HepG2 (cell line): ENCODE data around the gene ILDR2. TPM values are rescaled to one million over a fixed set of nuclear protein-coding genes. Genes with fewer than 3 reads are reported as not detected.

Source experiments
- ATAC-seq: fragments of 200-7000 bp; cut with Tn5 transposase; 3 replicates; pipeline ENCODE4 v1.9.1; 2020; ENCODE audit warnings: mild to moderate bottlenecking, moderate library complexity
- BruUV-seq: library from RNA; stranded (reverse); fragments of 400-500 nt; replicated peaks from 2 replicates; lab custom pipeline; 2021; lab: Mats Ljungman, UMichigan
- CTCF ChIA-PET: fragments of 300-600 bp; formaldehyde crosslinking; extraction: SDS; loops from one replicate; lab custom pipeline; 2021; ENCODE audit warnings: low total read pairs, inconsistent platforms, low intra/inter-chr PET ratio; lab: Yijun Ruan, JAX
- POLR2A ChIA-PET: fragments of 350-600 bp; sonication (Branson Sonifier 250); formaldehyde crosslinking; loops from one replicate; lab custom pipeline; 2020; ENCODE audit warnings: antibody characterized with exemption, inconsistent platforms; lab: Yijun Ruan, JAX
- DNase-seq: peaks from one replicate; pipeline ENCODE4 v3.0.0-alpha.2; 2015; ENCODE audit warnings: low spot score
- FAIRE-seq: peaks from 3 replicates; lab custom pipeline; 2011; peaks lifted over from hg19 to GRCh38; lab: Jason Lieb, UNC
- H2AFZ ChIP-seq: one replicate; pipeline ENCODE4 v1.6.1; 2011; ENCODE audit warnings: low read length, inconsistent platforms
- H3K27ac ChIP-seq: fragments of 300-600 bp; 3 replicates; pipeline ENCODE4 v1.8.0; 2011; ENCODE audit warnings: mixed run types, mild to moderate bottlenecking, mixed read lengths, low read length, inconsistent platforms; ENCODE audit not compliant: insufficient read depth; ENCODE audit errors: extremely low read length
- H3K27me3 ChIP-seq, 2 experiments: fragments of 200-600 bp in 1 of 2; 2 replicates in 1 of 2; 3 replicates in 1 of 2; pipeline versions ENCODE4 v1.6.0 to v1.8.0; 2011; ENCODE audit warnings: low read length in 2 of 2, mild to moderate bottlenecking in 2 of 2, moderate library complexity in 2 of 2, inconsistent platforms in 1 of 2; ENCODE audit not compliant: insufficient read depth in 2 of 2, control insufficient read depth in 1 of 2
- H3K36me3 ChIP-seq, 2 experiments: fragments of 200-600 bp in 1 of 2; replicated peaks in 1 of 2; 2 replicates in 1 of 2; 3 replicates in 1 of 2; pipeline versions ENCODE4 v1.5.1 to v1.8.0; 2011; ENCODE audit warnings: low read length in 2 of 2, inconsistent platforms in 1 of 2; ENCODE audit not compliant: insufficient read depth in 2 of 2, control insufficient read depth in 1 of 2
- H3K4me1 ChIP-seq: 2 replicates; pipeline ENCODE4 v1.5.1; 2012; ENCODE audit warnings: low read length, inconsistent platforms; ENCODE audit not compliant: insufficient read depth
- H3K4me2 ChIP-seq: 2 replicates; pipeline ENCODE4 v1.6.0; 2011; ENCODE audit warnings: low read depth, low read length, inconsistent platforms
- H3K4me3 ChIP-seq, 3 experiments: fragments of 200-600 bp in 1 of 3; sonication (generic), shearing (Covaris generic) in 1 of 3; replicated peaks in 1 of 3; 2 replicates each; pipeline ENCODE4 v1.5.1; 2011 to 2016; ENCODE audit warnings: low read length in 3 of 3, inconsistent platforms in 2 of 3, low read depth in 2 of 3, mild to moderate bottlenecking in 2 of 3, control low read depth in 1 of 3, mixed read lengths in 1 of 3; ENCODE audit not compliant: insufficient read depth in 1 of 3
- H3K79me2 ChIP-seq: one replicate; pipeline ENCODE4 v1.6.1; 2011; ENCODE audit warnings: low read length, inconsistent platforms; ENCODE audit not compliant: insufficient read depth
- H3K9ac ChIP-seq: 2 replicates; pipeline ENCODE4 v1.6.0; 2011; ENCODE audit warnings: mild to moderate bottlenecking, low read depth, low read length, inconsistent platforms; ENCODE audit not compliant: insufficient read depth
- H3K9me3 ChIP-seq: 2 replicates; pipeline ENCODE4 v1.5.1; 2012; ENCODE audit warnings: mild to moderate bottlenecking, low read length
- H4K20me1 ChIP-seq: 2 replicates; pipeline ENCODE4 v1.6.0; 2011; ENCODE audit warnings: inconsistent platforms, mild to moderate bottlenecking, low read length, moderate library complexity; ENCODE audit not compliant: insufficient read depth
- ATF4 ChIP-seq, 2 experiments: fragments of 450-650 bp in 1 of 2; sonication (generic) in 1 of 2; formaldehyde crosslinking; IDR thresholded peaks; 2 replicates each; pipeline versions ENCODE4 v1.5.0 to v1.8.0; 2020 to 2022; ENCODE audit warnings: mild to moderate bottlenecking in 1 of 2, missing genetic modification reagents in 1 of 2
- CREM ChIP-seq, 2 experiments: sonication (generic) in 1 of 2; formaldehyde crosslinking in 1 of 2; IDR thresholded peaks; 2 replicates each; pipeline versions ENCODE4 v1.4.0 to v1.6.1; 2016 to 2020; ENCODE audit warnings: antibody characterized with exemption in 1 of 2, mild to moderate bottlenecking in 1 of 2, missing genetic modification reagents in 1 of 2
- FOXJ3 ChIP-seq: sonication (generic); formaldehyde crosslinking; IDR thresholded peaks from 2 replicates; pipeline ENCODE4 v1.4.0; 2020; ENCODE audit warnings: missing genetic modification reagents, mild to moderate bottlenecking, borderline replicate concordance
- KDM4B ChIP-seq: sonication (generic); formaldehyde crosslinking; IDR thresholded peaks from 2 replicates; pipeline ENCODE4 v1.4.0; 2020; ENCODE audit warnings: missing genetic modification reagents
- MEF2D ChIP-seq: sonication (generic); formaldehyde crosslinking; IDR thresholded peaks from 2 replicates; pipeline ENCODE4 v1.5.1; 2020; ENCODE audit warnings: mild to moderate bottlenecking, missing genetic modification reagents
- NKX3-1 ChIP-seq: sonication (generic); formaldehyde crosslinking; IDR thresholded peaks from 2 replicates; pipeline ENCODE4 v1.5.0; 2020; ENCODE audit warnings: missing genetic modification reagents
- POLR2A ChIP-seq, 2 experiments: IDR thresholded peaks; 2 replicates each; pipeline ENCODE4 v1.6.1; 2011; ENCODE audit warnings: low read depth in 2 of 2, low read length in 2 of 2, mild to moderate bottlenecking in 1 of 2, moderate library complexity in 1 of 2; ENCODE audit not compliant: insufficient read depth in 1 of 2
- THAP11 ChIP-seq: IDR thresholded peaks from 2 replicates; pipeline ENCODE4 v1.6.1; 2016; ENCODE audit warnings: missing biosample characterization, missing genetic modification reagents
- ZBED4 ChIP-seq: sonication (generic); formaldehyde crosslinking; IDR thresholded peaks from 2 replicates; pipeline ENCODE4 v1.4.0; 2020; ENCODE audit warnings: missing genetic modification reagents, borderline replicate concordance
- ZFP41 ChIP-seq: sonication (generic); formaldehyde crosslinking; IDR thresholded peaks from 2 replicates; pipeline ENCODE4 v1.4.0; 2020; ENCODE audit warnings: mild to moderate bottlenecking, missing genetic modification reagents, borderline replicate concordance
- ZFP82 ChIP-seq: sonication (generic); formaldehyde crosslinking; IDR thresholded peaks from 2 replicates; pipeline ENCODE4 v1.5.1; 2020; ENCODE audit warnings: mild to moderate bottlenecking, missing genetic modification reagents, borderline replicate concordance
- ZNF317 ChIP-seq: sonication (generic); formaldehyde crosslinking; IDR thresholded peaks from 2 replicates; pipeline ENCODE4 v1.5.0; 2020; ENCODE audit warnings: mild to moderate bottlenecking, missing genetic modification reagents
- ZNF772 ChIP-seq: sonication (generic); formaldehyde crosslinking; IDR thresholded peaks from 2 replicates; pipeline ENCODE4 v1.5.0; 2020; ENCODE audit warnings: mild to moderate bottlenecking, missing genetic modification reagents
- ZNF790 ChIP-seq: sonication (generic); formaldehyde crosslinking; IDR thresholded peaks from 2 replicates; pipeline ENCODE4 v1.8.0; 2022; ENCODE audit warnings: missing genetic modification reagents, mild to moderate bottlenecking, borderline replicate concordance
- whole genome bisulfite sequencing: methylation state at CpG from one replicate; pipeline ENCODE4 v1.1.6; 2017; ENCODE audit warnings: low lambda C conversion rate; 5-methylcytosine and 5-hydroxymethylcytosine counted together
- in situ Hi-C: cut with HindIII; loops from 2 replicates; pipeline ENCODE4 v1.10.0; 2017; ENCODE audit warnings: low pct_unique_long_range_greater_than_20kb; ENCODE audit not compliant: extremely low pct_ligation_motif_present
- intact Hi-C: fragments of 100-400 bp; cut with micrococcal nuclease; formaldehyde crosslinking; loops from one replicate; pipeline ENCODE4 v1.10.0; 2022; ENCODE audit not compliant: unreplicated experiment
- polyA plus RNA-seq, 8 experiments: library from polyadenylated mRNA; depleted of rRNA in 3 of 8; stranded (reverse) in 7 of 8; unstranded in 1 of 8; fragments of >200 nt; fragmentation: Illumina TruSeq in 4 of 8; extraction: Trizol in 4 of 8; gene quantifications; 2 replicates each; pipeline versions ENCODE4 v1.2.1 to v1.2.3, GENCODE V29; 2011 to 2016; ENCODE audit warnings: low read depth in 4 of 8, missing spikeins in 1 of 8, mixed read lengths in 1 of 8; ENCODE audit not compliant: insufficient read depth in 1 of 8
- total RNA-seq, 5 experiments: library from RNA; depleted of rRNA; stranded (reverse); fragments of >200 nt; fragmentation: Illumina TruSeq; extraction: Trizol; gene quantifications; 2 replicates each; pipeline ENCODE4 v1.2.3, GENCODE V29; 2016; ENCODE audit warnings: low read depth in 1 of 5

ILDR2 gene
- total and polyA plus RNA-seq, 2 of the 13 experiments (the other 11 are each of a cell fraction or from before 2014, with no cell fraction given), result 0.04 TPM; not detected in 1

DNA sequence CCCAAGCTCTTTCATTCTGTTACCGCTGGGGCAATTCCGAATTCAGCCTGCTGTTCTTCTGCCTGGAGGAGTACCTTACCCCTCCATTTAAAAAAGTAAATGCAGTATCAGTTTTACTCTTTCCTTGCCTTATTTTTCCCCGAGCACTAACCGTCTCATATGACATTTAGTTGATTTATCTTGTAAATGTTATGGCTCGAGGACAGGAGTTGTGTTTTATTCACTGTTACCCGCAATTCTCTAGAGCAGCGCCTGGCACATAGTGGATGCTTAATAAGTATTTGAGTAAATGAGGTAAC lies 98.9 kb downstream of the ILDR2 start:
- no peaks in the 10 kb centered on the region; a peak in 1 of 5 replicates for H3K36me3 ChIP-seq
- H3K9ac ChIP-seq, result peak overlapping the region; percentile 51
- BruUV-seq, result no TSS peak
- peaks cover 4% of the 10 kb centered on the region; the same call in 1 of the 2 replicates for H4K20me1 ChIP-seq
- H2AFZ ChIP-seq, result peak overlapping the region; percentile 94
- H3K9me3 ChIP-seq, result no peaks in the 10 kb centered on the region
- CTCF ChIA-PET, result no interaction called here
- no peak for ATAC-seq
- DNase-seq, result no peak
- WGBS, result 0% methylated on average over 7 of the region's 7 CpGs
- intact Hi-C loops (loop anchor here (1.0 kb wide), 1 partner anchor 344 kb away; the partner anchor contains the start of gene POU2F1), in situ Hi-C loops (no loop called here)
- FAIRE-seq, result no peak
- no peak overlapping the region for H3K27ac ChIP-seq
- POLR2A ChIA-PET, result interaction anchor here (0.7 to 3.5 kb wide), 7 partner anchors 33 to 1179 kb away, joined by 3 to 41 read pairs (median 5); partner anchors contain the start of genes CREG1, POGK and POU2F1
- peaks cover 37% of the 10 kb centered on the region for H3K79me2 ChIP-seq
- H3K4me3 ChIP-seq, result peak overlapping the region; percentile 40 to 86 (median 73)
- no peaks in the 10 kb centered on the region; a peak in 1 of 5 replicates for H3K27me3 ChIP-seq
- peak overlapping the region; percentile 93 for H3K4me2 ChIP-seq
- H3K4me1 ChIP-seq, result peaks cover 52% of the 10 kb centered on the region
- TF ChIP-seq FOXJ3, result 0 out of 2 replicates have a peak, but pooled peaks have one; percentile 30
- TF ChIP-seq ZBED4 (CRISPR knock-in tag), result peak; percentile 7; the same call in 1 of the 2 replicates
- TF ChIP-seq ZNF317 (CRISPR knock-in tag), result 0 out of 2 replicates have a peak, but pooled peaks have one; percentile 3
- TF ChIP-seq ATF4 (CRISPR knock-in tag; IDR thresholded peaks at IDR 0.05), result peak in 1 of 2 experiments; percentile 0; a peak in 1 of 4 replicates
- TF ChIP-seq ZNF790 (CRISPR knock-in tag), result no peak; the same call in 1 of the 2 replicates
- 0 out of 2 replicates have a peak, but pooled peaks have one; percentile 1 for TF ChIP-seq THAP11
- no peak for TF ChIP-seq POLR2A (IDR thresholded peaks at IDR 0.05; ENCODE audit: insufficient read depth in 1 of 2, low read depth in 2 of 2, low read length in 2 of 2)
- TF ChIP-seq ZFP41 (CRISPR knock-in tag), result 0 out of 2 replicates have a peak, but pooled peaks have one; percentile 23
- peak; percentile 0; the same call in 1 of the 2 replicates for TF ChIP-seq MEF2D (CRISPR knock-in tag)
- TF ChIP-seq CREM (IDR thresholded peaks at IDR 0.05), result peak; percentile 19; the same call in 1 of the 2 replicates
- TF ChIP-seq CREM (CRISPR knock-in tag; IDR thresholded peaks at IDR 0.05), result no peak
- 0 out of 2 replicates have a peak, but pooled peaks have one; percentile 12 for TF ChIP-seq NKX3-1
- TF ChIP-seq ZNF772 (CRISPR knock-in tag), result peak; percentile 36; the same call in 1 of the 2 replicates
- TF ChIP-seq KDM4B (CRISPR knock-in tag), result 0 out of 2 replicates have a peak, but pooled peaks have one; percentile 7
- TF ChIP-seq ZFP82, result no peak
